Activated CD8-positive, alpha-beta T cell treated with anti-CD3 and anti-CD28 coated beads for 36 hours (primary cell): ENCODE data around the gene SIGLEC9. TPM values are rescaled to one million over a fixed set of nuclear protein-coding genes. Genes with fewer than 3 reads are reported as not detected.
"Not testable (repeated sequence)": the region's sequence is repeated elsewhere in the genome, so short reads cannot be mapped to it uniquely, and the experiment has no call there.

ENCODE experiments used
- ATAC-seq: fragments of 200-7000 bp; cut with Tn5 transposase; one replicate; pipeline ENCODE4 v1.10.0; 2021; ENCODE audit warnings: mild to moderate bottlenecking, moderate library complexity
- CTCF ChIA-PET: fragments of 350-600 bp; sonication (Branson Sonifier 250); formaldehyde crosslinking; loops from one replicate; lab custom pipeline; 2021; ENCODE audit warnings: antibody characterized with exemption; lab: Charles Lee
- POLR2A ChIA-PET: fragments of 350-600 bp; sonication (Branson Sonifier 250); formaldehyde crosslinking; loops from one replicate; lab custom pipeline; 2021; ENCODE audit warnings: antibody characterized with exemption; lab: Charles Lee
- DNase-seq: peaks from one replicate; pipeline ENCODE4 v3.0.0-alpha.2; 2020
- H3K27ac Mint-ChIP-seq: one replicate; pipeline ENCODE4 v1.8.0; 2021; ENCODE audit warnings: mild to moderate bottlenecking, mixed read lengths
- H3K27me3 Mint-ChIP-seq: one replicate; pipeline ENCODE4 v1.8.0; 2021; ENCODE audit warnings: mixed read lengths
- H3K36me3 Mint-ChIP-seq: one replicate; pipeline ENCODE4 v1.8.0; 2021; ENCODE audit warnings: low read depth, mixed read lengths
- H3K4me1 Mint-ChIP-seq: one replicate; pipeline ENCODE4 v1.8.0; 2021; ENCODE audit warnings: low read depth, mixed read lengths
- H3K4me3 Mint-ChIP-seq: one replicate; pipeline ENCODE4 v1.8.0; 2021; ENCODE audit warnings: mild to moderate bottlenecking, moderate library complexity, mixed read lengths
- H3K9me3 Mint-ChIP-seq: one replicate; pipeline ENCODE4 v1.8.0; 2021; ENCODE audit warnings: mixed read lengths
- intact Hi-C: fragments of 100-400 bp; cut with micrococcal nuclease; formaldehyde crosslinking; loops from one replicate; pipeline ENCODE4 v1.10.0; 2022
- total RNA-seq, 2 experiments: library from RNA; stranded (reverse); gene quantifications; one replicate each; pipeline ENCODE4 v1.2.3, GENCODE V29; 2021
- TF ChIP-seq, protein P1 (sequence below): fragments of 200-600 bp; IDR thresholded peaks from one replicate; pipeline ENCODE4 v1.8.0; 2022; ENCODE audit warnings: antibody characterized with exemption, mild to moderate bottlenecking

The SIGLEC9 gene
- total RNA-seq, 2 experiments from 2014 or later, result 0.40 to 0.65 TPM

DNA sequence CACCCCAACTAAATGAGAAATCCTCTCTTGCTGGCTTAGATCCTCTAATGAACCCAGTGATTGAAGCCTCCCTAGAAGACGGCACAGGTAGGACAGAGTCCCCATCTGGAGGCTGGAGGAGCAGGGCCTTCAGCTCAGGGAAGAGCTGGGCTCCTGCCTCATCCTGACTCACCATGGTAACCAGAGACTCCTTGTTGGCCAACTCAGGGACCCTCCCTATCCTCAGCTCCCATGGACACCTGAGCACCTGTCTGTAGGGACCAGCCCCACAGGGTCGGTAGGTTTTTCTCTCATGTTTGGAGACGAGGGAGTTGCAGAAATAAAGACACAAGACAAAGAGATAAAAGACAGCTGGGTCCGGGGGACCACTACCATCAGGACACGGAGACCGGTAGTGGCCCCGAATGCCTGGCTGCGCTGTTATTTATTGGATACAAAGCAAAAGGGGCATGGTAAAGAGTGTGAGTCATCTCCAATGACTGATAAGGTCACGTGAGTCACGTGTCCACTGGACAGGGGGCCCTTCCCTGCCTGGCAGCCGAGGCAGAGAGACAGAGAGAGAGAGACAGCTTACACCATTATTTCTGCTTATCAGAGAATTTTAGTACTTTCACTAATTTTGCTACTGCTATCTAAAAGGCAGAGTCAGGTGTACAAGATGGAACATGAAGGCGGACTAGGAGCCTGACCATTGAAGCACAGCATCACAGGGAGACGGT is 44.0 kb downstream of the SIGLEC9 start:
- ATAC-seq (no peak), DNase-seq (no peak)
- H3K36me3 Mint-ChIP-seq, result no peaks in the 10 kb centered on the region
- intact Hi-C loops, result no loop called here
- H3K27ac Mint-ChIP-seq, result no peak overlapping the region
- ChIA-PET POLR2A (no interaction called here), CTCF (interaction anchor here (0.8 to 5.3 kb wide), 7 partner anchors 9 to 297 kb away, joined by 3 to 37 read pairs (median 4); no protein-coding TSS in a partner anchor)
- TF ChIP-seq, protein P1, sequence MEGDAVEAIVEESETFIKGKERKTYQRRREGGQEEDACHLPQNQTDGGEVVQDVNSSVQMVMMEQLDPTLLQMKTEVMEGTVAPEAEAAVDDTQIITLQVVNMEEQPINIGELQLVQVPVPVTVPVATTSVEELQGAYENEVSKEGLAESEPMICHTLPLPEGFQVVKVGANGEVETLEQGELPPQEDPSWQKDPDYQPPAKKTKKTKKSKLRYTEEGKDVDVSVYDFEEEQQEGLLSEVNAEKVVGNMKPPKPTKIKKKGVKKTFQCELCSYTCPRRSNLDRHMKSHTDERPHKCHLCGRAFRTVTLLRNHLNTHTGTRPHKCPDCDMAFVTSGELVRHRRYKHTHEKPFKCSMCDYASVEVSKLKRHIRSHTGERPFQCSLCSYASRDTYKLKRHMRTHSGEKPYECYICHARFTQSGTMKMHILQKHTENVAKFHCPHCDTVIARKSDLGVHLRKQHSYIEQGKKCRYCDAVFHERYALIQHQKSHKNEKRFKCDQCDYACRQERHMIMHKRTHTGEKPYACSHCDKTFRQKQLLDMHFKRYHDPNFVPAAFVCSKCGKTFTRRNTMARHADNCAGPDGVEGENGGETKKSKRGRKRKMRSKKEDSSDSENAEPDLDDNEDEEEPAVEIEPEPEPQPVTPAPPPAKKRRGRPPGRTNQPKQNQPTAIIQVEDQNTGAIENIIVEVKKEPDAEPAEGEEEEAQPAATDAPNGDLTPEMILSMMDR, result no peak
- H3K27me3 Mint-ChIP-seq, result peaks cover 1% of the 10 kb centered on the region
- no peak overlapping the region for H3K4me3 Mint-ChIP-seq
- H3K4me1 Mint-ChIP-seq, result peaks cover 27% of the 10 kb centered on the region
- no peaks in the 10 kb centered on the region for H3K9me3 Mint-ChIP-seq

DNA sequence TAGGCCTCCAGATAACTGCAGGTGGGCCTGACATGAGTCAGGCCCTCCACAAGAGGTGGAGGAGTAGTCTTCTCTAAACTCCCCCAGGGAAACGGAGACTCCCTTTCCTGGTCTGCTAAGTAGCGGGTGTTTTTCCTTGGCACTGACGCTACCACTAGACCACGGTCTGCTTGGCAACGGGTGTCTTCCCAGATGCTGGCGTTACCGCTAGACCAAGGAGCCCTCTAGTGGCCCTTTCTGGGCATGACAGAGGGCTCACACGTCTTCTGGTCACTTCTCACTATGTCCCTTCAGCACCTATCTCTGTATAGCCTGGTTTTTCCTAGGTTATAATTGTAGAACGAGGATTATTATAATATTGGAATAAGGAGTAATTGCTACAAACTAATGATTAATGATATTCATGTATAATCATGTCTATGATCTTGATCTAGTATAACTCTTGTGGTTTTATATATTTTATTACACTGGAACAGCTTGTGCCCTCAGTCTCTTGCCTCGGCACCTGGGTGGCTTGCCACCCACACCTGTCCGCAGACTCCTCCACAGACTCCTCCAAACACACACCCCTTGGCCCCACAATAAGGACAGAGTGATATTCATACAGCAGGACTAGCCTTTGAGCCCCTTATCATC is 44.7 kb downstream of the SIGLEC9 start:
- TF ChIP-seq, protein P1, result peak; percentile 90
- intact Hi-C loops, H3K4me3 Mint-ChIP-seq, POLR2A ChIA-PET, H3K27me3 Mint-ChIP-seq, ATAC-seq, H3K36me3 Mint-ChIP-seq, H3K27ac Mint-ChIP-seq, H3K9me3 Mint-ChIP-seq: not testable (repeated sequence)
- peak; percentile 78 for DNase-seq
- peaks cover 27% of the 10 kb centered on the region for H3K4me1 Mint-ChIP-seq
- CTCF ChIA-PET, result interaction anchor here (0.8 to 5.3 kb wide), 6 partner anchors 8 to 298 kb away, joined by 3 to 37 read pairs (median 4); no protein-coding TSS in a partner anchor

DNA sequence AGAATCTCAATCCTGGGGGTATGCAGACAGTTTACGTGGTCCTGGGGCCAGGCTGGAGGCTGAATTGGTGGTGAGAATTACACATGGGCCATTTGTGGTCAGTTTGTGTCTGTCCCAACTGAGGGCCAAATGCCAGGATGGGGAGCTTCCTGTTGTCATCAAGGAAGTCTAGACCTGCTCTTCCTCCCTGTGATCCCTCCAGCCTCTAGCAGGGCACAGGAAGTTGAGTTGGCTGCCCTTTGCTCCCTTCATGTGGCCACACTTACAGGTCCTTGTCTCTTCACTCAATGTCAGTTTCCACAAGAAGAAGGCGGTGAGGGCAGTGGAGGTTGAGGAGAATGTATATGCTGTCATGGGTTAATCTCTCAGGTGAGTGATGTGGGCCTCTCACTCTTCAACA is 47.5 kb downstream of the SIGLEC9 start:
- CTCF ChIA-PET, result interaction anchor here (2.4 to 5.3 kb wide), 2 partner anchors 10 to 15 kb away, joined by 7 to 37 read pairs; no protein-coding TSS in a partner anchor
- no peak overlapping the region for H3K27ac Mint-ChIP-seq
- DNase-seq, result no peak
- no peak overlapping the region for H3K4me3 Mint-ChIP-seq
- H3K27me3 Mint-ChIP-seq, result peaks cover 1% of the 10 kb centered on the region
- no peak for ATAC-seq
- intact Hi-C loops, result no loop called here
- H3K36me3 Mint-ChIP-seq, result no peaks in the 10 kb centered on the region
- TF ChIP-seq, protein P1, result no peak
- H3K4me1 Mint-ChIP-seq, result peaks cover 18% of the 10 kb centered on the region
- no peaks in the 10 kb centered on the region for H3K9me3 Mint-ChIP-seq
- POLR2A ChIA-PET, result no interaction called here

DNA sequence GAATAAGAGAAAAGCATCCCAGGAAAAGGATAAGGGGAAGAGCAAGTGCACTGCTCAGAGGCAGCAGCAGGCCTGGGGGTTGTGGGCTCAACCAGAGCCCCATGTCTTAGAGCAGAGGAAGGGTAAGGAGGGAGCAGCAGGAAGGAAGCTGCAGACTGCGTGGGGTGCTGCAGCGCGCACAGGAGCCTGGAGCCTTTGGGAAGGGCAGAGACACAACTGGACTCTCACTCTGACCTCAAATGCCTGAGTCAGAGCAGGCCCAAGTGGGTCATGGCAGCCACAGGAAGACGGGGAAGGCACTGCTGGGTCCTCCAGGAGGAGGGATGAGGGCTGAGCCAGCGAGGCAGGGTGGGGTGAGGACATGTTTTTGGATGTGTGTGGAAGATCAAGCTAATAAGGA is 49.0 kb downstream of the SIGLEC9 start:
- no peaks in the 10 kb centered on the region for H3K36me3 Mint-ChIP-seq
- CTCF ChIA-PET, result no interaction called here

More for the DNA sequence above, 49.0 kb downstream of the SIGLEC9 start:
- intact Hi-C loops, result no loop called here
- H3K27me3 Mint-ChIP-seq, result peaks cover 1% of the 10 kb centered on the region
- no peak overlapping the region for H3K4me3 Mint-ChIP-seq
- DNase-seq (no peak), ATAC-seq (no peak)
- no peak overlapping the region for H3K27ac Mint-ChIP-seq
- POLR2A ChIA-PET, result no interaction called here
- H3K9me3 Mint-ChIP-seq, result no peaks in the 10 kb centered on the region
- H3K4me1 Mint-ChIP-seq, result peaks cover 6% of the 10 kb centered on the region
- TF ChIP-seq, protein P1, result no peak
